GM23248 (cell line): Measurements from ENCODE around the gene GSTM4.

Experiments
- EZH2 ChIP-seq: fragments of 200-600 bp; sonication (generic); IDR thresholded peaks from 2 replicates; pipeline ENCODE4 v1.6.1; 2018; ENCODE audit warnings: antibody characterized with exemption, mild to moderate bottlenecking; ENCODE audit not compliant: insufficient read depth, poor library complexity, severe bottlenecking
- EZH2phosphoT487 ChIP-seq: fragments of 200-600 bp; sonication (generic); IDR thresholded peaks from 2 replicates; pipeline ENCODE4 v1.6.1; 2018; ENCODE audit warnings: antibody characterized with exemption, moderate library complexity, mild to moderate bottlenecking, low read depth; ENCODE audit not compliant: insufficient read depth

- TF ChIP-seq EZH2phosphoT487 = no peak
- TF ChIP-seq EZH2 = no peak
These were observed 34.3 kb upstream of the GSTM4 start for GRCh38 chr1:109621379-109622136.
